ENCODE results near the gene ZNF678. TPM values are rescaled to one million over a fixed set of nuclear protein-coding genes. Genes with fewer than 3 reads are reported as not detected.

The ZNF678 gene
- total and polyA plus RNA-seq, 12 donors = 0.75 to 4.7 (median 3.2) TPM

DNA sequence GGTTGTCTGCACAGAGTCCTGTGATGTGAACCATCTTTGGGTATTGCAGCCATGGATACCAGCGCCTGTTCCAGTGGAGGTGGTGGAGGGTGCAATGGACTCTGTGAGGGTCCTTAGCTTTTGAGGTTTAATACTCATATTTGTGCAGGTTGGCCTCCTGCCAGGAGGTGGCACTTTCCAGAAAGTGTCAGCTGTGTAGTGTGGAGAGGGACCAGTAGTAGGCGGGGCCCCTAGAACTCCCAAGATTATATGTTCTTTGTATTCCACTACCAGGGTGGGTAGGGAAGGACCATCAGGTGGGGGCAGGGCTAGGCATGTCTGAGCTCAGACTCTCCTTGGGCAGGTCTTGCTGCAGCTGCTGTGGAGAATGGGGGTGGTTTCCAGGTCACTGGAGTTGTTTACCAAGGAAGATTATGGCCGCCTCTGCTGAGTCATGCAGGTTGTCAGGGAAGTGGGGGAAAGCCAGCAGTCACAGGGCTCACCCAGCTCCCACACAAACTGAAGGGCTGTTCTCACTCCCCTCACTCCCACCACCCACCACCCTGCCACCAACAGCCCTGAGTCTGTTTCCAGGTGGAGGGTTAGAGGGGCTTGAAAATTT lies 31.2 kb upstream of the ZNF678 start:
- no peak for TF ChIP-seq CTCF (IDR thresholded peaks at IDR 0.05)
- WGBS, 2 donors = 95 to 100% methylated on average over 3 of the region's 3 CpGs
- Histone ChIP-seq H3K27ac (no peak overlapping the region), H3K27me3 (no peaks in the 10 kb centered on the region), H3K36me3 (peaks cover 0 to 8% (median 0%) of the 10 kb centered on the region in 9 donors), H3K4me3 (no peak overlapping the region), H3K4me1 (no peaks in the 10 kb centered on the region), H3K9me3 (peaks cover 0 to 100% (median 67%) of the 10 kb centered on the region in 11 donors)
- no peak for ATAC-seq
- DNase-seq = no peak
- intact Hi-C loops (cut with DNase I) = no loop called here

DNA sequence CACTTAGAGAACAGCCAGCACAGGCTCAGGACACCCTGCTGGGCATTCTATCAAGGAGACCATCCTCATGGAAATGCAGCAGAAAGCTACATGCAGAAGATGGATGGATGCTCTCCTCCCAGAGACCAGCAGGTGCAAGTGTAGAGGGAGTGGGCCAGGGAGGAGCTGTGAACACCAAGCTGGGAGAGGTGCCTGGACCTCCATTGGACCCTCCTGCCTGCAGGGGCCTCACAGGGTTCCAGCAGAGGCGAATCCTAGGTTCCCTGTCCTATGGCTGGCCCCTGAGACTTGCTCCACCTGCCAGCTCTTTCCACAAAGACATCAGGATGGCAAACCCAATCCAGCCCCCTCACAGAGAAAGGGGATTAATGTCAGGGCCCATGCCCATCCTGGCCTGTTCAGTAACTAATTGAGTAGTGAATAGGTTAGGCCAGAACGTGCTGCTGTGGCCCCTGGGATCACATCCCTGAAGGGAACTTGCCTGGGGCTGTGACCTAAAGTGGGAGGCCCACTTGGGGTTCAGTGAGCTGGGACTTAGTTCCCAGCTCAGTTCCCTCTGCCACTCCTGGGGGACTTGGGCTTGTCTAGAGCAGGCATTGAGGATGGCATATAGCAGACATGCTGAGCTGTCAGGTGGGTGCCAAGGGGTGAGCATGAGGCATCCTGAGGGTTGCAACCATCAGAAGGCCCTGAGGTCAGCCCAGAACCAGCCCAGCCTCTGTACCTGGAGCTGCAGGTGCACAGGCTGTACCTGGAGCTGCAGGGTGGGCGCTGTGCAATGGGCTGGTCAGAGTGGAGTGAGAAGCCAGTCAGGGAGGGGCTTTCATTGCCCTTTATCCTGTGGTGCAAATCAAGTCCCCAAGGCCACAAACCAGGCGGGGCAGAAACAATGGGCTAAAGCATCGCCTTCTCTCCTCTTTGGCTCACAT lies 22.9 kb upstream of the ZNF678 start:
- Histone ChIP-seq H3K27me3 (peaks cover 0 to 7% (median 0%) of the 10 kb centered on the region in 7 donors), H3K4me1 (peaks cover 0 to 17% (median 12%) of the 10 kb centered on the region in 9 donors), H3K27ac (no peak overlapping the region), H3K9me3 (peaks cover 0 to 33% (median 4%) of the 10 kb centered on the region in 11 donors), H3K36me3 (no peaks in the 10 kb centered on the region), H3K4me3 (no peak overlapping the region)
- DNase-seq = no peak
- ATAC-seq = no peak
- TF ChIP-seq CTCF (IDR thresholded peaks at IDR 0.05) = no peak
- intact Hi-C loops (cut with DNase I) = loop anchor here in 5 of 10 donors (5.0 to 10.0 kb wide), 4 partner anchors 53 to 404 kb away; partner anchors contain the start of gene WNT9A (in 2 of the 5)
- 97 to 98% methylated on average over 5 of the region's 5 CpGs for WGBS, 2 donors

DNA sequence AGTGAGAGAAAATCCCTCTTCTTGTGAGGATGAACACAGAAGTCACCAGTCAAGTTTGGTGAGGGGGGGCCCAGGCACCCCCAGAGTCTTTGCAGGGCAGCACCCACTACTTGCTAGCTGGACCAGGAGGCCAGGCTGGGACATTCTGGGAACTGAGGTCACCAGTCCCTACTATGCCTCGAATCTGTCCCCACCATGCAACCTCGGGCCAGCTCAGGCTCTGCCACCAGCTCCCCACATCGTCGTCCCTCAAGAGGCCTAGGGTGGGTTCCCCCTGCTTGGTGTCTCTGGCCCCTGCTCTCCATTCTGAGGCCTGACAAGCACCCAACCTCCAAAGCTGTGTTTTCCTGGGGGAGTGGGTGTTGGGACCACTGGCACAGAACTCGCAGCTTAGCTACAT lies 22.2 kb upstream of the ZNF678 start:
- no peak overlapping the region for H3K27ac ChIP-seq
- intact Hi-C loops (cut with DNase I) = loop anchor here in 5 of 10 donors (5.0 to 10.0 kb wide), 4 partner anchors 54 to 404 kb away; partner anchors contain the start of gene WNT9A (in 2 of the 5)
- H3K9me3 ChIP-seq = peaks cover 0 to 26% (median 0%) of the 10 kb centered on the region in 11 donors
- DNase-seq (no peak), ATAC-seq (no peak)
- peaks cover 0 to 17% (median 12%) of the 10 kb centered on the region in 9 donors for H3K4me1 ChIP-seq
- H3K27me3 ChIP-seq = peaks cover 0 to 7% (median 0%) of the 10 kb centered on the region in 7 donors
- no peak for TF ChIP-seq CTCF (IDR thresholded peaks at IDR 0.05)
- no peak overlapping the region for H3K4me3 ChIP-seq
- no peaks in the 10 kb centered on the region for H3K36me3 ChIP-seq
- WGBS, 2 donors = 94% methylated on average over 5 of the region's 5 CpGs

- WGBS, 2 donors = 18% methylated on average over 32 of the region's 32 CpGs
- no peak for TF ChIP-seq CTCF (IDR thresholded peaks at IDR 0.05)
- H3K27me3 ChIP-seq = peaks cover 0 to 7% (median 0%) of the 10 kb centered on the region in 7 donors
- DNase-seq = peak in 1 of 2 donors; percentile 23
- H3K36me3 ChIP-seq = no peaks in the 10 kb centered on the region
- peak in 5 of 8 donors; percentile 3 to 51 (median 14) for ATAC-seq
- peaks cover 0 to 17% (median 12%) of the 10 kb centered on the region in 9 donors for H3K4me1 ChIP-seq
- H3K9me3 ChIP-seq = peaks cover 0 to 20% (median 0%) of the 10 kb centered on the region in 11 donors
- peak overlapping the region; percentile 45 to 88 (median 76) for H3K4me3 ChIP-seq
- intact Hi-C loops (cut with DNase I) = loop anchor here in 7 of 10 donors (2.0 to 10.0 kb wide), 6 partner anchors 54 to 403 kb away; partner anchors contain the start of gene WNT9A (in 2 of the 7)
- peak overlapping the region; percentile 2 to 78 (median 68) for H3K27ac ChIP-seq
These were observed 21.6 kb upstream of the ZNF678 start for GRCh38 chr1:227541796-227542152.
